IMR-90 (cell line): Measurements from ENCODE around the gene IL22RA2. TPM values are rescaled to one million over a fixed set of nuclear protein-coding genes. Genes with fewer than 3 reads are reported as not detected.

Source experiments
- ATAC-seq: fragments of 200-7000 bp; cut with Tn5 transposase; 2 replicates; pipeline ENCODE4 v1.9.1; 2020; ENCODE audit warnings: low read depth, mild to moderate bottlenecking, moderate library complexity
- BruUV-seq: library from RNA; stranded (reverse); fragments of 400-500 nt; replicated peaks from 2 replicates; lab custom pipeline; 2021; lab: Mats Ljungman, UMichigan
- CTCF ChIA-PET: fragments of 300-600 bp; formaldehyde crosslinking; extraction: SDS; loops from one replicate; lab custom pipeline; 2021; ENCODE audit warnings: antibody characterized with exemption; lab: Yijun Ruan, JAX
- POLR2A ChIA-PET: fragments of 300-600 bp; sonication (Branson Sonifier 250); formaldehyde crosslinking; loops from one replicate; lab custom pipeline; 2022; ENCODE audit warnings: antibody characterized with exemption; ENCODE audit not compliant: unreplicated experiment; lab: Charles Lee
- DNase-seq: peaks from one replicate; pipeline ENCODE4 v3.0.0; 2013
- H2AFZ ChIP-seq: replicated peaks from 2 replicates; pipeline ENCODE3; 2013; ENCODE audit warnings: low read length, mild to moderate bottlenecking; ENCODE audit not compliant: poor library complexity
- H2AK5ac ChIP-seq: 2 replicates; pipeline ENCODE4 v1.6.1; 2013; ENCODE audit warnings: low read depth, low read length, inconsistent platforms
- H2AK9ac ChIP-seq: replicated peaks from 2 replicates; pipeline ENCODE3; 2013; ENCODE audit warnings: mild to moderate bottlenecking, low read depth, low read length, moderate library complexity; ENCODE audit not compliant: poor library complexity
- H2BK120ac ChIP-seq: 2 replicates; pipeline ENCODE4 v1.6.1; 2013; ENCODE audit warnings: low read depth, low read length, inconsistent platforms
- H2BK15ac ChIP-seq: 3 replicates; pipeline ENCODE4 v1.6.1; 2013; ENCODE audit warnings: low read depth, low read length, inconsistent platforms
- H2BK20ac ChIP-seq: 2 replicates; pipeline ENCODE4 v1.6.1; 2013; ENCODE audit warnings: low read depth, mild to moderate bottlenecking, inconsistent platforms, low read length, moderate library complexity
- H2BK5ac ChIP-seq: 2 replicates; pipeline ENCODE4 v1.6.1; 2013; ENCODE audit warnings: mild to moderate bottlenecking, low read depth, low read length, inconsistent platforms; ENCODE audit not compliant: poor library complexity, severe bottlenecking
- H3K14ac ChIP-seq: replicated peaks from 2 replicates; pipeline ENCODE4 v1.6.1; 2013; ENCODE audit warnings: low read depth, low read length, inconsistent platforms
- H3K18ac ChIP-seq: 2 replicates; pipeline ENCODE4 v1.6.1; 2013; ENCODE audit warnings: low read depth, low read length, control low read depth
- H3K23ac ChIP-seq: 2 replicates; pipeline ENCODE4 v1.6.1; 2013; ENCODE audit warnings: low read depth, low read length, inconsistent platforms
- H3K27ac ChIP-seq: 2 replicates; pipeline ENCODE4 v1.5.1; 2013; ENCODE audit warnings: mild to moderate bottlenecking, control low read depth, low read length; ENCODE audit not compliant: insufficient read depth
- H3K27me3 ChIP-seq: 2 replicates; pipeline ENCODE4 v1.6.1; 2013; ENCODE audit warnings: low read length; ENCODE audit not compliant: control insufficient read depth, insufficient read depth
- H3K36me3 ChIP-seq: 2 replicates; pipeline ENCODE4 v1.6.1; 2013; ENCODE audit warnings: low read length, mixed read lengths; ENCODE audit not compliant: control insufficient read depth, insufficient read depth
- H3K4ac ChIP-seq: 2 replicates; pipeline ENCODE4 v1.6.1; 2013; ENCODE audit warnings: low read depth, low read length, inconsistent platforms
- H3K4me1 ChIP-seq: 2 replicates; pipeline ENCODE4 v1.6.1; 2013; ENCODE audit warnings: low read length, mixed read lengths; ENCODE audit not compliant: control insufficient read depth, insufficient read depth
- H3K4me2 ChIP-seq: 2 replicates; pipeline ENCODE4 v1.6.1; 2013; ENCODE audit warnings: low read depth, mild to moderate bottlenecking, control low read depth, low read length, moderate library complexity
- H3K4me3 ChIP-seq: 2 replicates; pipeline ENCODE4 v1.5.1; 2013; ENCODE audit warnings: low read depth, mild to moderate bottlenecking, control low read depth, low read length, moderate library complexity; ENCODE audit not compliant: insufficient read depth
- H3K56ac ChIP-seq: 2 replicates; pipeline ENCODE4 v1.6.1; 2013; ENCODE audit warnings: low read length, inconsistent platforms; ENCODE audit not compliant: insufficient read depth; ENCODE audit errors: extremely low read depth
- H3K79me1 ChIP-seq, 2 experiments: 2 replicates each; pipeline ENCODE4 v1.6.1; 2013; ENCODE audit warnings: low read length in 2 of 2, inconsistent platforms in 1 of 2, low read depth in 1 of 2
- H3K9ac ChIP-seq: 2 replicates; pipeline ENCODE4 v1.6.1; 2013; ENCODE audit warnings: low read depth, low read length, control low read depth
- H3K9me1 ChIP-seq: 2 replicates; pipeline ENCODE4 v1.6.1; 2013; ENCODE audit warnings: low read length, inconsistent platforms; ENCODE audit not compliant: insufficient read depth
- H3K9me3 ChIP-seq: 2 replicates; pipeline ENCODE4 v1.6.1; 2013; ENCODE audit warnings: low read length; ENCODE audit not compliant: control insufficient read depth, insufficient read depth
- H4K20me1 ChIP-seq: 2 replicates; pipeline ENCODE4 v1.6.1; 2013; ENCODE audit warnings: low read length, inconsistent platforms; ENCODE audit not compliant: insufficient read depth
- H4K5ac ChIP-seq: 2 replicates; pipeline ENCODE4 v1.6.1; 2013; ENCODE audit warnings: mild to moderate bottlenecking, low read depth, low read length, control low read depth
- H4K8ac ChIP-seq, 2 experiments: 2 replicates each; pipeline ENCODE4 v1.6.1; 2013; ENCODE audit warnings: low read depth in 2 of 2, low read length in 2 of 2, control low read depth in 1 of 2, inconsistent platforms in 1 of 2
- H4K91ac ChIP-seq: 2 replicates; pipeline ENCODE4 v1.6.1; 2013; ENCODE audit warnings: low read depth, low read length, inconsistent platforms; ENCODE audit not compliant: insufficient read depth
- BHLHE40 ChIP-seq: fragments of 150-350 bp; IDR thresholded peaks from 2 replicates; pipeline ENCODE4 v1.6.1; 2016; ENCODE audit warnings: mild to moderate bottlenecking, low read depth, low read length
- CHD1 ChIP-seq: IDR thresholded peaks from 2 replicates; pipeline ENCODE4 v1.6.1; 2012; ENCODE audit warnings: low read depth, low read length, improper control_type of control experiment
- FOS ChIP-seq: fragments of 150-350 bp; IDR thresholded peaks from 2 replicates; pipeline ENCODE4 v1.6.1; 2016; ENCODE audit warnings: low read depth, low read length
- MAFK ChIP-seq: IDR thresholded peaks from 2 replicates; pipeline ENCODE4 v1.6.1; 2012; ENCODE audit warnings: low read depth, low read length, improper control_type of control experiment
- MXI1 ChIP-seq: IDR thresholded peaks from 2 replicates; pipeline ENCODE4 v1.6.1; 2012; ENCODE audit warnings: low read depth, mild to moderate bottlenecking, low read length, moderate library complexity, borderline replicate concordance
- RAD21 ChIP-seq: IDR thresholded peaks from 2 replicates; pipeline ENCODE4 v1.6.1; 2012; ENCODE audit warnings: low read length, improper control_type of control experiment
- RFX5 ChIP-seq: IDR thresholded peaks from 2 replicates; pipeline ENCODE4 v1.8.0; 2012; ENCODE audit warnings: low read depth, mild to moderate bottlenecking, low read length, moderate library complexity
- SMC3 ChIP-seq: fragments of 150-350 bp; IDR thresholded peaks from 2 replicates; pipeline ENCODE4 v1.6.1; 2016; ENCODE audit warnings: low read depth, mild to moderate bottlenecking, antibody characterized with exemption, low read length, moderate library complexity
- USF2 ChIP-seq: fragments of 150-350 bp; IDR thresholded peaks from 2 replicates; pipeline ENCODE4 v1.6.1; 2017; ENCODE audit warnings: mild to moderate bottlenecking, antibody characterized with exemption, low read length, low read depth
- WGBS, 2 experiments: methylation state at CpG; one replicate each; pipeline versions ENCODE4 v1.1.5 to v1.1.7; 2013; ENCODE audit warnings: missing lambda C conversion rate in 2 of 2; ENCODE audit not compliant: insufficient read length in 1 of 2; ENCODE audit errors: extremely low coverage in 2 of 2; 5-methylcytosine and 5-hydroxymethylcytosine counted together
- dilution Hi-C: fragments of 300-500 bp; cut with HindIII; formaldehyde crosslinking; loops from one replicate; pipeline ENCODE4 v1.14.3; 2018; ENCODE audit warnings: low sequenced_read_pairs; ENCODE audit not compliant: unreplicated experiment
- in situ Hi-C: fragments of 300-500 bp; cut with MboI; formaldehyde crosslinking; loops from 3 replicates; pipeline ENCODE4 v1.14.3; 2019; ENCODE audit warnings: low sequenced_read_pairs, inconsistent platforms, mixed read lengths
- intact Hi-C: fragments of 100-400 bp; cut with micrococcal nuclease; formaldehyde crosslinking; loops from 2 replicates; pipeline ENCODE4 v1.10.0; 2022
- polyA plus RNA-seq, 3 experiments: library from polyadenylated mRNA; depleted of rRNA; stranded (reverse); fragments of >200 nt; gene quantifications; 2 replicates each; pipeline ENCODE4 v1.2.3, GENCODE V29; 2012; ENCODE audit warnings: low replicate concordance in 1 of 3
- total RNA-seq: library from RNA; depleted of rRNA; stranded (reverse); fragments of >200 nt; gene quantifications from 2 replicates; pipeline ENCODE4 v1.2.3, GENCODE V29; 2012
- TF ChIP-seq, protein P1 (sequence below): conservative IDR thresholded peaks from 2 replicates; pipeline ENCODE4 v1.5.1; 2012; ENCODE audit warnings: mild to moderate bottlenecking, low read depth, low read length, improper control_type of control experiment

The IL22RA2 gene
- total and polyA plus RNA-seq, 2 of the 4 experiments (the other 2 are of a cell fraction): not detected

- H3K79me1 ChIP-seq: no peaks in the 10 kb centered on the region
- ChIA-PET CTCF (no interaction called here), POLR2A (no interaction called here)
- H2AFZ ChIP-seq: no peak overlapping the region
- H3K18ac ChIP-seq: no peak overlapping the region
- no peaks in the 10 kb centered on the region for H3K9me1 ChIP-seq
- no peak overlapping the region for H3K4ac ChIP-seq
- peaks cover 3% of the 10 kb centered on the region; the same call in 1 of the 2 replicates for H3K27me3 ChIP-seq
- ATAC-seq (no peak), DNase-seq (no peak)
- H4K8ac ChIP-seq: no peak overlapping the region
- H3K9me3 ChIP-seq: peaks cover 6% of the 10 kb centered on the region
- H4K20me1 ChIP-seq: no peaks in the 10 kb centered on the region
- H3K4me1 ChIP-seq: no peaks in the 10 kb centered on the region
- H2AK9ac ChIP-seq: peak overlapping the region; percentile 61
- no peak overlapping the region for H4K5ac ChIP-seq
- no peak overlapping the region for H3K23ac ChIP-seq
- H2BK15ac ChIP-seq: no peak overlapping the region
- no peak overlapping the region for H3K27ac ChIP-seq
- no peak overlapping the region for H3K14ac ChIP-seq
- in situ Hi-C loops: no loop called here
- H2AK5ac ChIP-seq: no peak overlapping the region
- H2BK120ac ChIP-seq: no peak overlapping the region
- H2BK20ac ChIP-seq: no peak overlapping the region
- no peak overlapping the region for H3K4me3 ChIP-seq
- no peak overlapping the region for H3K9ac ChIP-seq
- intact Hi-C loops: no loop called here
- dilution Hi-C loops: no loop called here
- no peak overlapping the region for H4K91ac ChIP-seq
- no peak overlapping the region for H2BK5ac ChIP-seq
- no TSS peak for BruUV-seq
- TF ChIP-seq, protein P1, sequence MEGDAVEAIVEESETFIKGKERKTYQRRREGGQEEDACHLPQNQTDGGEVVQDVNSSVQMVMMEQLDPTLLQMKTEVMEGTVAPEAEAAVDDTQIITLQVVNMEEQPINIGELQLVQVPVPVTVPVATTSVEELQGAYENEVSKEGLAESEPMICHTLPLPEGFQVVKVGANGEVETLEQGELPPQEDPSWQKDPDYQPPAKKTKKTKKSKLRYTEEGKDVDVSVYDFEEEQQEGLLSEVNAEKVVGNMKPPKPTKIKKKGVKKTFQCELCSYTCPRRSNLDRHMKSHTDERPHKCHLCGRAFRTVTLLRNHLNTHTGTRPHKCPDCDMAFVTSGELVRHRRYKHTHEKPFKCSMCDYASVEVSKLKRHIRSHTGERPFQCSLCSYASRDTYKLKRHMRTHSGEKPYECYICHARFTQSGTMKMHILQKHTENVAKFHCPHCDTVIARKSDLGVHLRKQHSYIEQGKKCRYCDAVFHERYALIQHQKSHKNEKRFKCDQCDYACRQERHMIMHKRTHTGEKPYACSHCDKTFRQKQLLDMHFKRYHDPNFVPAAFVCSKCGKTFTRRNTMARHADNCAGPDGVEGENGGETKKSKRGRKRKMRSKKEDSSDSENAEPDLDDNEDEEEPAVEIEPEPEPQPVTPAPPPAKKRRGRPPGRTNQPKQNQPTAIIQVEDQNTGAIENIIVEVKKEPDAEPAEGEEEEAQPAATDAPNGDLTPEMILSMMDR: no peak
- TF ChIP-seq USF2 (no peak), FOS (no peak), CHD1 (no peak), MAFK (no peak), RAD21 (no peak), SMC3 (no peak), RFX5 (no peak), MXI1 (no peak), BHLHE40 (no peak)
- H3K4me2 ChIP-seq: no peak overlapping the region
- WGBS, 2 experiments: no CpG with 5 or more reads among the region's 5 CpGs
- H3K56ac ChIP-seq: no peak overlapping the region
- H3K36me3 ChIP-seq: no peaks in the 10 kb centered on the region
These were observed 11.5 kb downstream of the IL22RA2 start for GRCh38 chr6:137161949-137162348.
